IgD-negative memory B cell (primary cell): Measurements from ENCODE around the gene TNNC1. TPM values are rescaled to one million over a fixed set of nuclear protein-coding genes. Genes with fewer than 3 reads are reported as not detected.

Experiments used
- H3K27ac Mint-ChIP-seq, 3 donors: one replicate each; pipeline ENCODE4 v1.8.0; 2020 to 2022; ENCODE audit warnings: mild to moderate bottlenecking in 3 of 3, mixed read lengths in 3 of 3, moderate library complexity in 1 of 3
- H3K27me3 Mint-ChIP-seq: one replicate; pipeline ENCODE4 v1.8.0; 2021; ENCODE audit warnings: mixed read lengths
- H3K36me3 Mint-ChIP-seq: one replicate; pipeline ENCODE4 v1.8.0; 2020; ENCODE audit warnings: mild to moderate bottlenecking, mixed read lengths
- H3K4me1 Mint-ChIP-seq, 3 donors: one replicate each; pipeline ENCODE4 v1.8.0; 2020 to 2022; ENCODE audit warnings: mixed read lengths in 3 of 3, mild to moderate bottlenecking in 1 of 3
- H3K4me3 Mint-ChIP-seq, 4 donors: one replicate each; pipeline ENCODE4 v1.8.0; 2020 to 2022; ENCODE audit warnings: mild to moderate bottlenecking in 4 of 4, mixed read lengths in 4 of 4, moderate library complexity in 3 of 4
- H3K9me3 Mint-ChIP-seq, 3 donors: one replicate each; pipeline ENCODE4 v1.8.0; 2020 to 2021; ENCODE audit warnings: mixed read lengths in 3 of 3, mild to moderate bottlenecking in 1 of 3
- polyA plus RNA-seq: library from polyadenylated mRNA; unstranded; fragments of 300-500 nt; fragmentation: Illumina TruSeq; gene quantifications from one replicate; pipeline ENCODE4 v1.2.3, GENCODE V29; 2021

Gene TNNC1
- not detected for polyA plus RNA-seq

DNA sequence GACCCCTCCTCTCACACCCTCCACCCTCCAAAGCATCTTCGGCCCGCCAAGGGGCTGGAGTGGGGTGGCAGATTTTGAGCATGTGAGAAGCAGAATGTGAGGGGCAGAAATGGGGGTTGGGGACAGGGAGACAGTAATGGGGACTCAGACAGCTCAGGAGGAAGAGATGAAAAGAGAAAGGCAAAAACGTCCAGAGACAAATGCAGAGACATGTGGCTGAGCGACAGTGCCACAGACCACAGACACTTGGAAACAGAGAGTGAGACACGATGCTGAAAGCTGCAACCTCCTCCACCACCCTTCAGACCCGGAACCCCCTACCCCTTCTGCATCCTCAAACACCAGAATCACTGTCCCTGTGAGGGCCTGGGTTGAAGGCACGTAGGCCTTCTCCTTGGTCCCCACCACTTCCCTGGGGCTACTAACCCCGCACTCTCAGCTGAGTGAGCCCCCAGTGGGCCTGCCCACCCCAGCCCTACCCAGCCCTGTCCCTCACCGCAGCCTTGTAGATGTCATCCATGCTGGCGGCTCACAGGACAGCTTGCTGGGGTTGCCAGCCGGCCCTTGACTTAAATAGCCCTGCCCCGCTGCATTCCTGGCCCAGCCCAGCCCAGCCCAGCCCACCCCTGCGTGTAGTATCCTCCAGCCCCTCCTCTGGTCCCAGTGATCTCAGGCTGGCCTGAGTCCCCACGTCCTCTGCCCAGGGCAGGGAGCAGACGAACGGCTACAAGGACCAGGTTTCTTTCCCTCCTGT, at the start of gene TNNC1:
TNNC1 (minus strand) TSS at position 546 of the 754 bp plus-strand sequence; CDS start at position 520, 26 bp downstream.
- Mint-ChIP-seq H3K4me1 (peaks cover 20 to 31% (median 24%) of the 10 kb centered on the region in 3 donors), H3K9me3 (no peaks in the 10 kb centered on the region), H3K36me3 (no peaks in the 10 kb centered on the region), H3K4me3 (peak within 1 kb of the TSS; percentile 88 to 98 (median 96)), H3K27me3 (peaks cover 2% of the 10 kb centered on the region), H3K27ac (peak within 1 kb of the TSS; percentile 95 to 99 (median 96))

- Mint-ChIP-seq H3K27ac (no peak overlapping the region), H3K4me1 (peaks cover 6 to 8% (median 7%) of the 10 kb centered on the region in 3 donors), H3K9me3 (no peaks in the 10 kb centered on the region), H3K4me3 (no peak overlapping the region), H3K36me3 (peaks cover 2% of the 10 kb centered on the region), H3K27me3 (peaks cover 1% of the 10 kb centered on the region)
These were observed 49.0 kb upstream of the TNNC1 start for GRCh38 chr3:52502808-52503350.

DNA sequence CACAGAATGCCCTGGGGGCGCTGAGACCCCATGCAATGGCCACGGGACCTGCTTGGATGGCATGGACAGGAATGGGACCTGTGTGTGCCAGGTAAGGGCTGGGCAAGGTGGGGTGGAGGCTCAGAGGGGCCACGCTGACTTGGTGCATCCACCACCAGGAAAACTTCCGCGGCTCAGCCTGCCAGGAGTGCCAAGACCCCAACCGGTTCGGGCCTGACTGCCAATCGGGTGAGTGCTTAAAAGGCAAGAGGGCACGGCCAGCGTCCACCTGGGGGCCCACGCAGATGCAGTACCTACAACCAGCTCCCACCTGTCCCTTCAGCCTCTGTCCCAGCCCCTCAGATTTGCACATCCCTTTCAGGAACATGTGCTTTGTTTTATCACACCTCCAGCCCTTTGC, 48.2 kb upstream of the TNNC1 start:
- peaks cover 6 to 8% (median 7%) of the 10 kb centered on the region in 3 donors for H3K4me1 Mint-ChIP-seq
- H3K27me3 Mint-ChIP-seq, result peaks cover 1% of the 10 kb centered on the region
- H3K9me3 Mint-ChIP-seq, result no peaks in the 10 kb centered on the region
- no peak overlapping the region for H3K4me3 Mint-ChIP-seq
- H3K36me3 Mint-ChIP-seq, result peaks cover 2% of the 10 kb centered on the region
- H3K27ac Mint-ChIP-seq, result peak overlapping the region in 1 of 3 donors; percentile 74

GRCh38 chr3:52501046-52501445, 47.2 kb upstream of the TNNC1 start:
- Mint-ChIP-seq H3K9me3 (no peaks in the 10 kb centered on the region), H3K4me1 (peaks cover 6 to 8% (median 7%) of the 10 kb centered on the region in 3 donors), H3K27ac (no peak overlapping the region), H3K27me3 (peaks cover 1% of the 10 kb centered on the region), H3K4me3 (no peak overlapping the region), H3K36me3 (no peaks in the 10 kb centered on the region)

DNA sequence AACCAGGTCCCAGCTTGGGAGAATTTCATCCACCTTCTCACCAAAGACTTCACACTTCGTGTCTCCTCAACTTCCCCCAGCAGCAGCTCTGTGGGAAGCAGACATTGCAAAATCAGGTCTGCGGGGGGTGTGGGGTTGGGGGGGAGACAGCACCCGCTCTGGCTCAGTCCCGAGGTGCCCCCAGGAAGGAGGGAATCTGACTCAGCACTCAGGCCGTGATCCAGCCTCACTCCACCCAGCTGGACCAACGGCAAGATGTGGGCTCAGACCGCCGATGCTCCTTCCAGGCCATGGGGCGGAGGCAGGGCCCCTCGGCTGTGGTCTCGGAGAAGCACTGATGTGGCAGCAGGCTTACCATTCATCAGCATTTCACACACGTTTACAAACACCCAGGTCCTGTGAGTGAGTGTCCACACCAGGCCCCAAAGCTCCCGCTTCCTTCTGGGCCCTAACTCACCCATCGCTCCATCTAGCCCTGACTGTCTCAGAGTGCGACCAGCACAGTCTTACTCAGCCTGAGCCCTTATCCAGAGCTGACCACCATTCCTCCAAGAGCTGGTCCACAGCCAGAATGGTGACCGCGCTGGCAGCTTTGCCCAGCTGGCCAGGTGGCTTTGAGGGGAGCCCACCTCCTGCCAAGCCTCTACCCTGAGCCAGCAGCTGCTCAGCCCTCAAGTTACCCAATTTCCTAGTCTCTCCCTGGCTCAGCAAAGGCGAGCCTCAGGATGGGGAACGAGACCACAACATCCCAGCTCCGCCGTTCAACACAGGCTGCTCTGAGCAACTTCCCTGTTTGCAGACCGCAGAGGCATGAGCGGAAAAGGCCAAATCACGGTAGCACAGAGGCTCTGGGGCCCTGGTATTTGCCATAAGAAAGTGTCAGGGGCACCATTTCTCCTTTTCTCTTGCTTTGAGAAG, 44.6 kb upstream of the TNNC1 start:
- H3K27ac Mint-ChIP-seq, result peak overlapping the region in 1 of 3 donors; percentile 73
- H3K9me3 Mint-ChIP-seq, result no peaks in the 10 kb centered on the region
- peaks cover 1% of the 10 kb centered on the region for H3K27me3 Mint-ChIP-seq
- peak overlapping the region in 2 of 4 donors; percentile 46 to 51 for H3K4me3 Mint-ChIP-seq
- H3K4me1 Mint-ChIP-seq, result peaks cover 6 to 8% (median 7%) of the 10 kb centered on the region in 3 donors
- no peaks in the 10 kb centered on the region for H3K36me3 Mint-ChIP-seq

- no peaks in the 10 kb centered on the region for H3K9me3 Mint-ChIP-seq
- no peak overlapping the region for H3K27ac Mint-ChIP-seq
- peaks cover 4 to 8% (median 6%) of the 10 kb centered on the region in 3 donors for H3K4me1 Mint-ChIP-seq
- no peak overlapping the region for H3K4me3 Mint-ChIP-seq
- H3K36me3 Mint-ChIP-seq, result no peaks in the 10 kb centered on the region
- H3K27me3 Mint-ChIP-seq, result peaks cover 1% of the 10 kb centered on the region
These were observed 42.1 kb upstream of the TNNC1 start for GRCh38 chr3:52495777-52496602.

DNA sequence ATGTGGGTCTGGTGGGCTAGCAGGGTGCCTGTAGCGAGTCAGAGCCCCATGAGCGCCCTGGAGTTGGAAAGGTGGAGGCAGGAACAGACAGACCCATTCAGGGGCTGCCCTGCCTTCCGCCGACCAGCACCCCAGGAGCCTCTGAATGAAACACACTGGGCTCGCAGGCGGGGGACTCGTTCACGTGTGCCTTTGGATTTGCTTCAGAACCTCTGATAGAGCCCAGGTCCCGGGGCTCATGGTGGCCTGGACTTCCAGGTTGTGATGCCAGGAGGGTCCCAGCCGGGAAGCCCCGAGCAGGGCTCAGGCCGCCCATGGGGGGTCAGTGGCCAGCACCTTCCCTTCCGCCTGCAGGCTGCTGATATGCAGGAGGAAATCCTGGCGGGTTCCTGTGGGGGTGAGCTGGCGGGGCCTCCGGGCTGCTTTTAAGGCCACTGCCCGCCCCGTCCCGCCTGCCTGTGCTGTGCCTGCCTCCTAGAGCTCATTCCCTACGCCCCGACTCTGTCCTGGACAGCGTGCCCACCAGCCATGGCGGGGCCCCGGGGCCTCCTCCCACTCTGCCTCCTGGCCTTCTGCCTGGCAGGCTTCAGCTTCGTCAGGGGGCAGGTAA, 41.1 kb upstream of the TNNC1 start, which contains the start of gene STAB1:
STAB1 (plus strand) TSS at position 453 of the 610 bp plus-strand sequence; CDS start at position 529, 76 bp downstream.
- Mint-ChIP-seq H3K4me1 (peaks cover 4 to 8% (median 6%) of the 10 kb centered on the region in 3 donors), H3K27me3 (peaks cover 1% of the 10 kb centered on the region), H3K9me3 (no peaks in the 10 kb centered on the region), H3K4me3 (peak within 1 kb of the TSS in 1 of 4 donors; percentile 47), H3K27ac (peak within 1 kb of the TSS in 1 of 3 donors; percentile 23), H3K36me3 (no peaks in the 10 kb centered on the region)

GRCh38 chr3:52494445-52494844, 40.6 kb upstream of the TNNC1 start:
- peak overlapping the region in 1 of 3 donors; percentile 23 for H3K27ac Mint-ChIP-seq
- no peaks in the 10 kb centered on the region for H3K36me3 Mint-ChIP-seq
- H3K4me3 Mint-ChIP-seq, result no peak overlapping the region

GRCh38 chr3:52493232-52494017, 39.6 kb upstream of the TNNC1 start:
- H3K27me3 Mint-ChIP-seq, result no peaks in the 10 kb centered on the region
- peaks cover under 1 to 2% (median 1%) of the 10 kb centered on the region in 3 donors for H3K4me1 Mint-ChIP-seq
- H3K9me3 Mint-ChIP-seq, result no peaks in the 10 kb centered on the region

More at GRCh38 chr3:52494445-52494844, 40.6 kb upstream of the TNNC1 start:
- Mint-ChIP-seq H3K4me1 (peaks cover 4 to 8% (median 6%) of the 10 kb centered on the region in 3 donors), H3K9me3 (no peaks in the 10 kb centered on the region), H3K27me3 (peaks cover 1% of the 10 kb centered on the region)

DNA sequence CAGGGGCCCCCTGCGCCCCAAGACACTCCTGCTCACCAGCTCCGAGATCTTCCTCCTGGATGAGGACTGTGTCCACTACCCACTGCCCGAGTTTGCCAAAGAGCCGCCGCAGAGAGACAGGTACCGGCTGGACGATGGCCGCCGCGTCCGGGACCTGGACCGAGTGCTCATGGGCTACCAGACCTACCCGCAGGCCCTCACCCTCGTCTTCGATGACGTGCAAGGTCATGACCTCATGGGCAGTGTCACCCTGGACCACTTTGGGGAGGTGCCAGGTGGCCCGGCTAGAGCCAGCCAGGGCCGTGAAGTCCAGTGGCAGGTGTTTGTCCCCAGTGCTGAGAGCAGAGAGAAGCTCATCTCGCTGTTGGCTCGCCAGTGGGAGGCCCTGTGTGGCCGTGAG, 38.2 kb upstream of the TNNC1 start:
- no peaks in the 10 kb centered on the region for H3K4me1 Mint-ChIP-seq
- no peaks in the 10 kb centered on the region for H3K9me3 Mint-ChIP-seq
- H3K27me3 Mint-ChIP-seq, result no peaks in the 10 kb centered on the region
- H3K4me3 Mint-ChIP-seq, result no peak overlapping the region
- H3K27ac Mint-ChIP-seq, result no peak overlapping the region
- no peaks in the 10 kb centered on the region for H3K36me3 Mint-ChIP-seq

More at GRCh38 chr3:52493232-52494017, 39.6 kb upstream of the TNNC1 start:
- H3K27ac Mint-ChIP-seq, result no peak overlapping the region
- no peaks in the 10 kb centered on the region for H3K36me3 Mint-ChIP-seq
- H3K4me3 Mint-ChIP-seq, result no peak overlapping the region

GRCh38 chr3:52490939-52491526, 37.2 kb upstream of the TNNC1 start:
- Mint-ChIP-seq H3K36me3 (peaks cover 1% of the 10 kb centered on the region), H3K4me3 (no peak overlapping the region), H3K9me3 (no peaks in the 10 kb centered on the region), H3K27ac (no peak overlapping the region), H3K27me3 (no peaks in the 10 kb centered on the region), H3K4me1 (no peaks in the 10 kb centered on the region)

DNA sequence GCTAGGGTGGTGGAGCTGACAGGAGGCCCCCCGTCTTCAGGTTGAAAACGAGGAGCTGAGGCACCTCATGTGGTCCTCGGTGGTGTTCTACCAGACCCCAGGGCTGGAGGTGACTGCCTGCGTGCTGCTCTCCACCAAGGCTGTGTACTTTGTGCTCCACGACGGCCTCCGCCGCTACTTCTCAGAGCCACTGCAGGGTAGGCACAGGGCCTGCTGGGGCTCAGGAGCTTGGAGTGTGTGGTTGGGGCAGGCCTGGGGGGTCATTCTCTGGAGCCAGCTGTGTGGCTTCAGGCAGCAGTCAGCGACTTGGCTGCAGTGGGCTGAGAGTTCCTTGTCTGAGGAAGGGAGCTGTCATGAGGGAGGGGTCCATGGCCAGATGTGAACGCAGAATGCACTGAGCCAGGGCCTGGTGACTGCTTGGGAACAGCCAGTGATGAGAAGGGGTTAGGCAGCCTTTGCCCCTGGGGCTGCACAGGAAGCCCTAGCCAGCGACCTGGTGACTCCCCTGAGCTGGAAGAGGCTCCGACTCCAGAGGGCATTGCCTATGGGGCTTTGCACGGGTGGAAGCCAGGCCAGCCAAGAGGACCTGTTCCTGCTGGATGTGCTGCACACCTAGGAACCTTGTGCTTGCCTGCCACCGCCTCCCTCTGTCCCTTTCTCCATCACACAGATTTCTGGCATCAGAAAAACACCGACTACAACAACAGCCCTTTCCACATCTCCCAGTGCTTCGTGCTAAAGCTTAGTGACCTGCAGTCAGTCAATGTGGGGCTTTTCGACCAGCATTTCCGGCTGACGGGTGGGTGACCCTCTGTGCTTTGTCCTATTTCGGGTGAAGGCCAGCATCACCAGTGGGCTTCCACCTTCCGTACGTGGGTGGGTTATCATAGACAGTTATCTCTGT, 36.4 kb upstream of the TNNC1 start:
- no peaks in the 10 kb centered on the region for H3K27me3 Mint-ChIP-seq
- H3K36me3 Mint-ChIP-seq, result peaks cover 1% of the 10 kb centered on the region
- H3K9me3 Mint-ChIP-seq, result no peaks in the 10 kb centered on the region
- peak overlapping the region in 1 of 3 donors; percentile 89 for H3K27ac Mint-ChIP-seq
- H3K4me1 Mint-ChIP-seq, result no peaks in the 10 kb centered on the region
- no peak overlapping the region for H3K4me3 Mint-ChIP-seq
